ENCODE data around the gene PHLDB2. TPM values are rescaled to one million over a fixed set of nuclear protein-coding genes. Genes with fewer than 3 reads are reported as not detected.

The PHLDB2 gene
- total RNA-seq, 2 donors from 2014 or later, result 20.2 to 48.1 TPM

- Histone ChIP-seq H3K27me3 (no peaks in the 10 kb centered on the region), H3K9me3 (no peaks in the 10 kb centered on the region), H3K36me3 (no peaks in the 10 kb centered on the region), H3K4me1 (no peaks in the 10 kb centered on the region), H3K27ac (no peak overlapping the region), H3K4me3 (no peak overlapping the region)
- no peak for TF ChIP-seq CTCF (IDR thresholded peaks at IDR 0.05)
- DNase-seq (ENCODE audit: low spot score), result no peak
These were observed 159.6 kb downstream of the PHLDB2 start for GRCh38 chr3:112018712-112019111.

- H3K4me3 ChIP-seq, result no peak overlapping the region
- H3K27me3 ChIP-seq, result no peaks in the 10 kb centered on the region
- no peaks in the 10 kb centered on the region for H3K9me3 ChIP-seq
- TF ChIP-seq CTCF (IDR thresholded peaks at IDR 0.05), result no peak
- DNase-seq (ENCODE audit: low spot score), result no peak
- H3K4me1 ChIP-seq, result no peaks in the 10 kb centered on the region
- H3K27ac ChIP-seq, result no peak overlapping the region
- no peaks in the 10 kb centered on the region for H3K36me3 ChIP-seq
These were observed 160.7 kb downstream of the PHLDB2 start for GRCh38 chr3:112019716-112020115.

DNA sequence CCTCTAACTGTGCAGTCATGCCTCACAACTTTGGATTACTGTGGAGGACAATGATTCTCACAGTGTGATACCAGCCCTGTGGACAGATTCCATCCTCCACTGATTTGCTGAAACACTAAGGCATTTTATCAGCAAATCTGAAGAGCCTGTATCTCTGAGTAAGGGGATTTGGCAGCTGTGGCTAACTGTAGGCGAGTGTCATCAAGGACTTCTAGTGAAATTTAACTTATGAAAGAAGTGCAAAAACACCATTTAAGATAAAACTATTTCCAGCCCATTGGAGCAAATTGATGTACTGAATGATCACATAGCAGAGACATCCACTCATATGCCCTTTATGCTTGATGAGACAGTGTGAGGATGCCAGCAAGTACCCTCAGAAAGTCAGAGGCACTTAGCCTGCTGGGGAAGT is 161.6 kb downstream of the PHLDB2 start:
- Histone ChIP-seq H3K4me3 (no peak overlapping the region), H3K36me3 (no peaks in the 10 kb centered on the region), H3K27me3 (no peaks in the 10 kb centered on the region), H3K4me1 (no peaks in the 10 kb centered on the region), H3K27ac (no peak overlapping the region), H3K9me3 (no peaks in the 10 kb centered on the region)
- no peak for DNase-seq (ENCODE audit: low spot score)
- TF ChIP-seq CTCF (IDR thresholded peaks at IDR 0.05), result no peak

Other genes starting within 250 kb of the PHLDB2 start
- gene PLCXD2, start 184.6 kb upstream of the PHLDB2 start, total RNA-seq, result under 1 TPM; 0.19 to 0.43 TPM
- gene ABHD10, start 119.8 kb downstream of the PHLDB2 start, total RNA-seq, result 10 to 100 TPM; 15.3 to 20.8 TPM
- not detected for gene TAGLN3, start 139.7 kb downstream of the PHLDB2 start, total RNA-seq
- not detected for gene TMPRSS7, start 175.5 kb downstream of the PHLDB2 start, total RNA-seq
- gene C3orf52, start 227.1 kb downstream of the PHLDB2 start, total RNA-seq, result 1 to 10 TPM; 1.5 to 1.8 TPM